Activated T-helper 1 cell treated with Interleukin-2 at 50 U/mL for 16 hours (primary cell): ENCODE measurements around the gene CCDC127.
"Not testable (repeated sequence)": the region's sequence is repeated elsewhere in the genome, so short reads cannot be mapped to it uniquely, and the experiment has no call there.

Experiments
- DNase-seq: peaks from one replicate; pipeline ENCODE4 v3.0.0-alpha.2; 2020; ENCODE audit warnings: low read depth

The CCDC127 gene

DNA sequence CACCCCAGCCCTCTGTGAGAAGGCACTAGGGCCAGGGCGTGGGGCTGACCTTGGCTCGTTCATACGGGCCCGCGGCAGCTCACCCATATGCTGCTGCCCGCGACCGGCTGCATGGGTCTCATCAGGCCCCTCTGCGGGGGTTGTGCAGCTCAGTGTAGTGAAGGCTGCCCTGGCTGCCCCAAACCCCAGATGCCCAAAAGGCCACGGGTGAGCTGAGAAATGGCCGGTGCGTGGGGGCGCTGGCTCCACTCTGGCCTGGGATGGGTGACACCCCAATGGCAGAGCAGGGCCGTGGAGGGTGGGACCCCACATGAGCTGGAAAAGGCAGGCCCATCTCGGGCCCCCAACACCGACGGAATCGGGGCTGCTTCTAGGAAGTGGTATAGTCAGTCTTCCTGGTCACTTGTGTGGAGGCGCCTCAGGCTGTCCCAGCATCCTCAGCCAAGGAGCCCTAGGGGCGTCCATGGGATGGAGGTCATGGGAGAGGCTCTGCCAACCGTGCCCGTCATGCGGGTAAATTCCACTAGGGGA, 46.1 kb downstream of the CCDC127 start:
- DNase-seq = no peak

- no peak for DNase-seq
Measured at GRCh38 chr5:170971-171800, 46.8 kb downstream of the CCDC127 start.

- no peak for DNase-seq
Measured at GRCh38 chr5:169728-170094, 48.2 kb downstream of the CCDC127 start.

GRCh38 chr5:169071-169727, 48.8 kb downstream of the CCDC127 start:
- no peak for DNase-seq

DNA sequence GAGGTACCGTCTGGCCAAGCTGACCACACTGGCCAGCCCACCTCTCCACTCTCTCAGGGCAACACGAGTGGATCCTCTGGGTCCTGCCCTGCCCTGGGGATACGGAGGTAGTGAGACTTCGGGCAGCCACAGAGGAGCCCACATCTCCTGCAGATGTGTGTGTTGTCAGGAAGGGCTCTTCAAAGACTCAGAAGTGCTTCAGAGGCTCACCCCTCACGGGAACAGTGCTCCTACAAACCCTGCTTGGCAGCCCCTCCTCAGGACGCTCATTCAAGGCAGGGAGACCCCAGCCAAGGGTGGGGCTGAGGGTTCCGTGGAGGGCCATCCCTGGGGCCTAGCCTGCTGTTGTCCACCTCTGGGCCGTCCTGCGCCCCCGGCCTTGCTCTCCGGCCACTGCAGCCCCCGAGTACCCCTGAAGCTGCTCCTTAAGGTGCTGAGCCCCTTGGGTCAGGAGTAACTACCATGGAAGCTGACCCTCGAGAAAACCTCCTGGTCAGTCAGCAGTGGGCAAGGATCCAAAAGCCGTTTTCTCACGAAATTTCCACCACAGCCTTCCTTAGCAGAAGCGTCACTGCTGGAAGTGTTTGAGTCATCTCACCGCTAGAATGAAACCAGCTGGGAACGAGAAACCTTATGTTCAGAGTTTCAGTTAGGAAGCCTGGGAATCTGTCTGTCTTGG, 49.8 kb downstream of the CCDC127 start:
- no peak for DNase-seq

GRCh38 chr5:167511-167910, 50.4 kb downstream of the CCDC127 start:
- DNase-seq = no peak

GRCh38 chr5:166441-167372, 51.2 kb downstream of the CCDC127 start:
- no peak for DNase-seq

- not testable (repeated sequence) for DNase-seq
Measured at GRCh38 chr5:164783-165182, 53.2 kb downstream of the CCDC127 start.

DNA sequence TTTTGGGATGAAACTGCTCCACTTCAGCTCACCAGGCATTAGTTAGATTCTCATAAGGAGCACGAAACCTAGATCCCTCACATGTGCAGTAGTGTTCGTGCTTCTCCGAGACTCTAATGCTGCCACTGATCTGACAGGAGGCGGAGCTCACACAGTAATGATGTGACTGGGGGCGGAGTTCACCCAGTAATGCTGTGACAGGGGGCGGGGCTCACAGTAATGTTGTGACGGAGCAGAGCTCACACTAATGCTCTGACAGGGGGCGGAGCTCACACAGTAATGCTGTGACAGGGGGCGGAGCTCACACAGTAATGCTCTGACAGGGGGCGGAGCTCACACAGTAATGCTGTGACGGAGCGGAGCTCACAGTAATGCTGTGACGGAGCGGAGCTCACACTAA, 53.7 kb downstream of the CCDC127 start:
- DNase-seq = no peak

GRCh38 chr5:163841-164240, 54.1 kb downstream of the CCDC127 start:
- DNase-seq = no peak

DNA sequence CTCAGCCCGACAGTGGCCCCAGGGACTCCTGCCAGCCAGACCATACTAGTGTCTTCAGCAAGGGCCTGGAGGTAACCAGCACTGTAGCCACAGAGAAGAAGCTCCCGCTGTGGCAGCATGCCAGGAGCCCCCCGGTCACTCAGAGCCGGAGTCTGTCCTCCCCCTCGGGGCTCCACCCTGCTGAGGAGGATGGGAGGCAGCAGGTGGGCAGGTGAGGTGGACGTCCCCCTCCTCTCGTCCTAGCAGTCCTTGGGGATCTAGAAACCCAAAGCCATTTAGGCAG, 54.7 kb downstream of the CCDC127 start:
- DNase-seq = no peak

DNA sequence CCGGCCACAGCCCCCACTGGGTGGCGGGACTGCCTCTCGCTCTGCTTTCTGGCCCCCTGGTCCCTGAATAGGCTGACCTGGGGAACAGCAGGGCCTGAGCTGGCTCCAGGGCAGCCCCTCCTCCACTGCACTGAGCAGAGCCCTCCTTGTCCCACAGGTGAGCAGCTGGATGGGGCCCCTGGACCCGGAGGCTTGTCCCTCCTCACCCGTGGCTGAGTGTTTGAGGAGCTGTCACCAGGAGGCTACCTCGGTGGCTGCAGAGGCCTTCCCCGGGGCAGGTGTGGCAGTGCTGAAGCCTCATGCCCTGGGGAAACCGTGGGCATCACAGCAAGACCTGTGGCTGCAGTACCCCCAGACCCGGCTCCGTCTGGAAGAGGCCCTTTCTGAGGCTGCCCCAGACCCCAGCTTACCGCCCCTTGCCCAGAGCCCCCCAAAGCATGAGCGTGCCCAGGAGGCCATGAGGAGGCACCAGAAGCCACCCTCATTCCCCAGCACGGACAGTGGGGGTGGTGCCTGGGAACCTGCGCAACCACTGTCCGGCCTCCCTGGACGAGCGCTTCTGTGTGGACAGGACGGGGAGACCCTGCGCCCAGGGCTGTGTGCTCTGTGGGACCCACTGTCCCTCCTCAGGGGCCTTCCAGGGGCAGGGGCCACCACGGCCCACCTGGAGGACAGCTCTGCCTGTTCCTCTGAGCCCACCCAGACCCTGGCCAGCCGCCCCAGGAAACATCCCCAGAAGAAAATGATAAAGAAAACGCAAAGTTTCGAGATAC, 55.2 kb downstream of the CCDC127 start:
- no peak for DNase-seq

GRCh38 chr5:162190-162564, 55.8 kb downstream of the CCDC127 start:
- DNase-seq = no peak

DNA sequence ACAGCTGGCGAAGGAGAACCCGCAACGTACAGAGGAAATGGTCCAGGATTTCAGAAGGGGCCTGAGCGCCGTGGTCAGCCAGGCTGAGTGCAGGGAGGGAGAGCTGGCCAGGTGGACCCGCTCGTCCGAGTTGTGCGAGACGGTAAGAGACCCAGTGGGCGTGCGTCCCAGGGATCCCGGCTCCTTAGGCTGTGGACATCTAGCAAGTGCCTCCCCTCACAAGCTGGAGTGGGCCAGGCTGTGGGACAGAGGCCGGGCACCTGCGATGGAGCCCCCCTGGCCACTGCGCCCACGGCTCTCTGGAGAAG, 56.2 kb downstream of the CCDC127 start:
- DNase-seq = no peak

DNA sequence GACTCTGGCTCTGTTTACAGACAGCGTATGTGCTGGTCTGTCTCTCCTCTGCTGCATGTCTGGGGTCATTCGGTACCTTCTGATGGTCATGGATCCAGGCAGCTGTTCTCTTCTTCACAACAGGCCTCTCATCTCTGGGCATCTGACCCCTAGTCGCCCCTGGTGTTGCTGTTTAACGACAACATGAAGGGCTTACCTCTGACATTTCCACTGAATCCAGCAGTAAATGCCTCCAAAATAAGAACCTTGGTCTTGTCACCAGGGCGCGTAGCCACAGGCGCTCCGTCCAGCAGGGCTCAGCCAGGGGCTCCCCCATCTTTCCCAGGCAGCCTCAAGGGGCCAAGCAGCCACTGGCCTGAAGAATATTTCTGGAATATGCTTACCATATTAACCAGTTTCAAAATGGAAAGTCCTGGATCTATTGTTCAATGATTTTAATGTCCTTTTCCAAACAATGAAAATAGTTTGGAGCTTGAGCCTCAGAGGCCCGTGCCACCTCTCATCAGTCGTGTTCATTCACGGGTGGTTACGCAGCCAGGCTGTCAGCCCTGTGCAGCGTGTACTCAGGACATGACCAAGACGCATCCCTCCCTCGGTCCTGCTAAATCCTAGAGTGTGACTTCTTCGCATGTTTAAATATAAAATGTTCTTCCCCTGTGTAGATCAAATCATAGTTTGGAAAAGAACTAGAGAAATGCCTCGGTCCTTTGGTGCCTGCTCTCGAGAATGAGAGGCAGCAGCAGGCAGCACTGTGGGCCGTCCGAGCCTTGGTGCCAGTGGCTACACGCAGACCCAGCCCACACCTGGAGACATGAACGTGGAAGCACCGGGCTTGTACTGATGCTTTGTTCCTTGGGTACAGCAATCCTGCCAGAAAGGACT, 56.8 kb downstream of the CCDC127 start:
- no peak for DNase-seq

GRCh38 chr5:160173-160510, 57.8 kb downstream of the CCDC127 start:
- DNase-seq = no peak

GRCh38 chr5:159448-160172, 58.3 kb downstream of the CCDC127 start:
- DNase-seq = no peak

- DNase-seq = no peak
Measured at GRCh38 chr5:158807-159447, 59.0 kb downstream of the CCDC127 start.

DNA sequence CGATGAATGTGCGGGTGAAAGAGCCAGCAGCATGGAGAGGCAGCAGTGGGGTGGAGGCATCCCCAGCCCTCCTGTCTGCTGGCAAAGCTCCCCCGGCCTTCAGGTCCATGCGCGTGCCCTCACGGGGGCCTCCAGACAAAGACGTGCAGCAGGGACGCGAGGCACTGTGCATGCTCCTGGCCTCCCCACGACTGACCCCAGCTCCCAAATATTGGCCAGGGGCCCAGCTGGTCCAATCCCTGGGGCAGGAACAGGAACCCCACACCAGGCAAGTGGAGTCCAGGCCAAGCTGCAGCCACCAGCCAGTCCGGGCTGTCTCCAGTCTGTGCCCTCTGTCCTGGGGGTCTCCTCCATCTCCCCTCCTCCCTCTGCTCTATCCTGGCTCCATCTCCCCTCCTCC, 60.2 kb downstream of the CCDC127 start:
- DNase-seq = no peak
